HEK293 (cell line): ENCODE data around the gene ADK.

Source experiments
- CTCF ChIA-PET: fragments of 350-600 bp; formaldehyde crosslinking; extraction: SDS; loops from one replicate; lab custom pipeline; 2021; ENCODE audit warnings: antibody characterized with exemption; lab: Yijun Ruan, JAX
- POLR2A ChIA-PET: fragments of 300-600 bp; formaldehyde crosslinking; extraction: SDS; loops from one replicate; lab custom pipeline; 2020; ENCODE audit warnings: antibody characterized with exemption, inconsistent platforms; lab: Yijun Ruan, JAX
- H3K27ac ChIP-seq: fragments of 200-500 bp; sonication (Bioruptor generic); 2 replicates; pipeline ENCODE4 v1.5.1; 2014; ENCODE audit warnings: low read depth, low read length, control low read depth, inconsistent platforms; ENCODE audit errors: extremely low read depth
- H3K36me3 ChIP-seq, 2 experiments: fragments of 200-500 bp in 1 of 2; sonication (Bioruptor generic) in 1 of 2; 1 replicate in 1 of 2; 2 replicates in 1 of 2; pipeline ENCODE4 v1.5.1; 2014 to 2017; ENCODE audit warnings: inconsistent platforms in 2 of 2, low read length in 2 of 2; ENCODE audit not compliant: control insufficient read depth in 2 of 2, insufficient read depth in 1 of 2
- H3K4me1 ChIP-seq: fragments of 200-500 bp; sonication (Bioruptor generic); 2 replicates; pipeline ENCODE4 v1.5.1; 2014; ENCODE audit warnings: mild to moderate bottlenecking, low read length, inconsistent platforms; ENCODE audit not compliant: control insufficient read depth, insufficient read depth
- H3K4me3 ChIP-seq: 2 replicates; pipeline ENCODE4 v1.5.1; 2011; ENCODE audit warnings: low read depth, mild to moderate bottlenecking, control low read depth, low read length, moderate library complexity
- H3K9me3 ChIP-seq: fragments of 200-500 bp; sonication (Bioruptor generic); 2 replicates; pipeline ENCODE4 v1.5.1; 2014; ENCODE audit warnings: low read depth, low read length, inconsistent platforms; ENCODE audit not compliant: control insufficient read depth, insufficient read depth
- ATF2 ChIP-seq: fragments of 450-650 bp; formaldehyde crosslinking; IDR thresholded peaks from 2 replicates; pipeline ENCODE4 v1.5.1; 2016; ENCODE audit warnings: missing biosample characterization, missing genetic modification characterization, low read depth
- GLIS1 ChIP-seq: fragments of 450-650 bp; formaldehyde crosslinking; IDR thresholded peaks from 2 replicates; pipeline ENCODE4 v1.5.1; 2016; ENCODE audit warnings: missing biosample characterization, missing genetic modification characterization
- HOXD13 ChIP-seq: sonication (generic); formaldehyde crosslinking; IDR thresholded peaks from 2 replicates; pipeline ENCODE4 v1.8.0; 2022; ENCODE audit warnings: missing genetic modification reagents, borderline replicate concordance
- KLF1 ChIP-seq: fragments of 450-650 bp; formaldehyde crosslinking; IDR thresholded peaks from 2 replicates; pipeline ENCODE4 v1.5.1; 2016; ENCODE audit warnings: missing biosample characterization, missing genetic modification characterization
- KLF17 ChIP-seq: fragments of 450-650 bp; formaldehyde crosslinking; IDR thresholded peaks from 2 replicates; pipeline ENCODE4 v1.5.1; 2016; ENCODE audit warnings: missing biosample characterization, missing genetic modification characterization
- KLF7 ChIP-seq: fragments of 450-650 bp; formaldehyde crosslinking; IDR thresholded peaks from 2 replicates; pipeline ENCODE4 v1.5.1; 2016; ENCODE audit warnings: missing biosample characterization, missing genetic modification characterization, borderline replicate concordance
- MYNN ChIP-seq: fragments of 450-650 bp; formaldehyde crosslinking; IDR thresholded peaks from 2 replicates; pipeline ENCODE4 v1.5.1; 2016; ENCODE audit warnings: missing biosample characterization, missing genetic modification characterization, borderline replicate concordance
- SP3 ChIP-seq: fragments of 450-650 bp; formaldehyde crosslinking; IDR thresholded peaks from 2 replicates; pipeline ENCODE4 v1.5.1; 2016; ENCODE audit warnings: missing biosample characterization, missing genetic modification characterization
- ZBTB20 ChIP-seq: fragments of 450-650 bp; formaldehyde crosslinking; IDR thresholded peaks from 2 replicates; pipeline ENCODE4 v1.5.1; 2016; ENCODE audit warnings: missing biosample characterization, missing genetic modification characterization
- ZBTB26 ChIP-seq: fragments of 450-650 bp; formaldehyde crosslinking; optimal IDR thresholded peaks from 2 replicates; pipeline ENCODE3; 2016; ENCODE audit warnings: missing biosample characterization, mild to moderate bottlenecking, missing genetic modification characterization
- ZIC2 ChIP-seq: fragments of 450-650 bp; formaldehyde crosslinking; IDR thresholded peaks from 2 replicates; pipeline ENCODE4 v1.5.1; 2016; ENCODE audit warnings: missing biosample characterization, missing genetic modification characterization
- ZNF132 ChIP-seq: fragments of 450-650 bp; formaldehyde crosslinking; IDR thresholded peaks from 2 replicates; pipeline ENCODE4 v1.5.1; 2017; ENCODE audit warnings: missing biosample characterization, missing genetic modification characterization, borderline replicate concordance
- ZNF175 ChIP-seq: fragments of 450-650 bp; formaldehyde crosslinking; IDR thresholded peaks from 2 replicates; pipeline ENCODE4 v1.5.1; 2016; ENCODE audit warnings: missing biosample characterization, missing genetic modification characterization
- ZNF324 ChIP-seq: fragments of 450-650 bp; formaldehyde crosslinking; IDR thresholded peaks from 2 replicates; pipeline ENCODE4 v1.5.1; 2016; ENCODE audit warnings: missing biosample characterization, missing genetic modification characterization
- ZNF404 ChIP-seq: fragments of 450-650 bp; formaldehyde crosslinking; IDR thresholded peaks from 2 replicates; pipeline ENCODE4 v1.5.1; 2017; ENCODE audit warnings: missing biosample characterization, missing genetic modification characterization
- ZNF48 ChIP-seq: fragments of 450-650 bp; formaldehyde crosslinking; IDR thresholded peaks from 2 replicates; pipeline ENCODE4 v1.5.1; 2016; ENCODE audit warnings: missing biosample characterization, missing genetic modification characterization
- ZNF514 ChIP-seq: fragments of 450-650 bp; formaldehyde crosslinking; IDR thresholded peaks from 2 replicates; pipeline ENCODE4 v1.5.1; 2016; ENCODE audit warnings: missing biosample characterization, missing genetic modification characterization
- ZNF660 ChIP-seq: fragments of 450-650 bp; IDR thresholded peaks from 2 replicates; pipeline ENCODE4 v1.5.1; 2018; ENCODE audit warnings: missing biosample characterization, mild to moderate bottlenecking, missing genetic modification characterization
- ZSCAN18 ChIP-seq: fragments of 450-650 bp; formaldehyde crosslinking; IDR thresholded peaks from 2 replicates; pipeline ENCODE4 v1.5.1; 2016; ENCODE audit warnings: missing biosample characterization, missing genetic modification characterization
- ZSCAN30 ChIP-seq: fragments of 450-650 bp; IDR thresholded peaks from 2 replicates; pipeline ENCODE4 v1.5.1; 2018; ENCODE audit warnings: missing biosample characterization, mild to moderate bottlenecking, missing genetic modification characterization, moderate library complexity

ADK gene

GRCh38 chr10:74753442-74754211 is 602.6 kb downstream of the ADK start (continued):
- TF ChIP-seq ZSCAN18 (no peak), GLIS1 (peak; percentile 80), HOXD13 (CRISPR knock-in tag) (peak; percentile 57; the same call in 1 of the 2 replicates), KLF1 (tag by site-specific recombination) (peak; percentile 48; the same call in 1 of the 2 replicates), ZIC2 (tag by site-specific recombination) (peak; percentile 65), ZNF660 (tag by site-specific recombination) (no peak), ZSCAN30 (tag by site-specific recombination) (peak; percentile 66; the same call in 1 of the 2 replicates), ZNF48 (tag by site-specific recombination) (no peak), MYNN (tag by site-specific recombination) (no peak), ZBTB20 (tag by site-specific recombination) (peak; percentile 62), SP3 (tag by site-specific recombination) (no peak), KLF17 (tag by site-specific recombination) (no peak)

GRCh38 chr10:74754381-74754821 is 603.4 kb downstream of the ADK start:
- H3K36me3 ChIP-seq: no peaks in the 10 kb centered on the region
- no peak overlapping the region for H3K27ac ChIP-seq
- H3K9me3 ChIP-seq: no peaks in the 10 kb centered on the region
- ChIA-PET CTCF (no interaction called here), POLR2A (no interaction called here)
- no peak for TF ChIP-seq ZBTB26
- TF ChIP-seq ZNF404 (tag by site-specific recombination): no peak
- no peak for TF ChIP-seq ZNF132 (tag by site-specific recombination)
- TF ChIP-seq KLF7 (tag by site-specific recombination): no peak
- no peak for TF ChIP-seq ATF2 (tag by site-specific recombination)
- TF ChIP-seq KLF17 (tag by site-specific recombination): no peak
- TF ChIP-seq ZNF175 (tag by site-specific recombination): no peak
- no peak for TF ChIP-seq ZNF324
- no peak for TF ChIP-seq ZNF514 (tag by site-specific recombination)
- no peaks in the 10 kb centered on the region; the same call in 1 of the 2 replicates for H3K4me1 ChIP-seq
- no peak overlapping the region for H3K4me3 ChIP-seq
